Muscle of leg (tissue), 11 donors: ENCODE data around the gene CRYM. TPM values are rescaled to one million over a fixed set of nuclear protein-coding genes. Genes with fewer than 3 reads are reported as not detected.
A peak's percentile ranks its signal among the peaks of the same experiment; 100 is the strongest.
"Not testable (repeated sequence)": the region's sequence is repeated elsewhere in the genome, so short reads cannot be mapped to it uniquely, and the experiment has no call there.

Source experiments
- DNase-seq: peaks from one replicate; pipeline ENCODE4 v3.0.0; 2013
- H3K27ac ChIP-seq: one replicate; pipeline ENCODE4 v1.5.1; 2013; ENCODE audit warnings: mild to moderate bottlenecking, low read length, control low read depth
- H3K27me3 ChIP-seq: one replicate; pipeline ENCODE4 v1.6.1; 2013; ENCODE audit warnings: low read length; ENCODE audit not compliant: control insufficient read depth, insufficient read depth
- H3K36me3 ChIP-seq: one replicate; pipeline ENCODE4 v1.6.1; 2013; ENCODE audit warnings: low read length; ENCODE audit not compliant: control insufficient read depth, insufficient read depth
- H3K4me1 ChIP-seq: one replicate; pipeline ENCODE4 v1.6.1; 2013; ENCODE audit warnings: low read length; ENCODE audit not compliant: control insufficient read depth, insufficient read depth
- H3K4me3 ChIP-seq: one replicate; pipeline ENCODE4 v1.5.1; 2013; ENCODE audit warnings: low read length, control low read depth
- H3K9me3 ChIP-seq: replicated peaks from 2 replicates; pipeline ENCODE4 v1.6.1; 2013; ENCODE audit warnings: low read depth, low read length; ENCODE audit not compliant: control insufficient read depth
- WGBS: methylation state at CpG from one replicate; pipeline ENCODE4 v1.1.5; 2013; ENCODE audit warnings: missing lambda C conversion rate; ENCODE audit not compliant: insufficient coverage; 5-methylcytosine and 5-hydroxymethylcytosine counted together
- polyA plus RNA-seq, 8 donors: library from polyadenylated mRNA; unstranded; fragments of 120-200 nt; gene quantifications; one replicate each; pipeline versions ENCODE4 v1.2.1 to v1.2.3, GENCODE V29; 2013; ENCODE audit warnings: inconsistent platforms in 1 of 8, low replicate concordance in 1 of 8; ENCODE audit not compliant: insufficient read length in 8 of 8, insufficient read depth in 1 of 8
- total RNA-seq: library from RNA; stranded (reverse); fragments of 120-200 nt; gene quantifications from one replicate; pipeline ENCODE4 v1.2.4, GENCODE V29; 2013

CRYM gene
- total and polyA plus RNA-seq, 9 donors, result 0.13 to 0.48 (median 0.30) TPM; not detected in 2

GRCh38 chr16:21250072-21250923 is 27.8 kb downstream of the CRYM start:
- H3K4me1 ChIP-seq, result no peaks in the 10 kb centered on the region
- 76% methylated on average over 13 of the region's 15 CpGs for WGBS
- peaks cover 4% of the 10 kb centered on the region for H3K27me3 ChIP-seq
- no peak overlapping the region for H3K27ac ChIP-seq
- H3K4me3 ChIP-seq, result no peak overlapping the region
- no peaks in the 10 kb centered on the region for H3K9me3 ChIP-seq
- DNase-seq, result no peak
- H3K36me3 ChIP-seq, result no peaks in the 10 kb centered on the region

GRCh38 chr16:21248179-21248578 is 29.9 kb downstream of the CRYM start:
- not testable (repeated sequence) for H3K4me1 ChIP-seq, H3K36me3 ChIP-seq, DNase-seq, H3K27me3 ChIP-seq, H3K27ac ChIP-seq, H3K4me3 ChIP-seq, H3K9me3 ChIP-seq
- no CpG with 5 or more reads among the region's 4 CpGs for WGBS

GRCh38 chr16:21244518-21245215 is 33.4 kb downstream of the CRYM start:
- no peak overlapping the region for H3K27ac ChIP-seq
- no peak for DNase-seq
- WGBS, result 8% methylated on average over 2 of the region's 7 CpGs

GRCh38 chr16:21242756-21243155 is 35.3 kb downstream of the CRYM start:
- Histone ChIP-seq H3K9me3 (no peaks in the 10 kb centered on the region), H3K4me3 (no peak overlapping the region), H3K27me3 (peaks cover 4% of the 10 kb centered on the region), H3K36me3 (no peaks in the 10 kb centered on the region), H3K27ac (no peak overlapping the region), H3K4me1 (no peaks in the 10 kb centered on the region)
- DNase-seq, result peak; percentile 11
- no CpG with 5 or more reads among the region's 2 CpGs for WGBS

More at GRCh38 chr16:21244518-21245215, 33.4 kb downstream of the CRYM start:
- H3K4me3 ChIP-seq, result no peak overlapping the region
- no peaks in the 10 kb centered on the region for H3K4me1 ChIP-seq
- H3K27me3 ChIP-seq, result peaks cover 4% of the 10 kb centered on the region
- no peaks in the 10 kb centered on the region for H3K36me3 ChIP-seq
- H3K9me3 ChIP-seq, result no peaks in the 10 kb centered on the region

GRCh38 chr16:21239646-21240045 is 38.4 kb downstream of the CRYM start:
- Histone ChIP-seq H3K4me3 (no peak overlapping the region), H3K27me3 (no peaks in the 10 kb centered on the region), H3K36me3 (no peaks in the 10 kb centered on the region), H3K27ac (no peak overlapping the region), H3K9me3 (no peaks in the 10 kb centered on the region), H3K4me1 (no peaks in the 10 kb centered on the region)
- no peak for DNase-seq
- no CpG with 5 or more reads among the region's 4 CpGs for WGBS

- 100% methylated on average over 3 of the region's 5 CpGs for WGBS
- no peak overlapping the region for H3K4me3 ChIP-seq
- DNase-seq, result no peak
These were observed 41.3 kb downstream of the CRYM start for GRCh38 chr16:21236831-21237230.

GRCh38 chr16:21235199-21235585 is 42.9 kb downstream of the CRYM start:
- no peaks in the 10 kb centered on the region for H3K4me1 ChIP-seq
- H3K27me3 ChIP-seq, result no peaks in the 10 kb centered on the region
- DNase-seq, result no peak
- WGBS, result 74% methylated on average over 3 of the region's 3 CpGs
- no peak overlapping the region for H3K4me3 ChIP-seq
- H3K9me3 ChIP-seq, result no peaks in the 10 kb centered on the region
- no peak overlapping the region for H3K27ac ChIP-seq
- H3K36me3 ChIP-seq, result no peaks in the 10 kb centered on the region

More at GRCh38 chr16:21236831-21237230, 41.3 kb downstream of the CRYM start:
- H3K27ac ChIP-seq, result no peak overlapping the region
- no peaks in the 10 kb centered on the region for H3K9me3 ChIP-seq
- no peaks in the 10 kb centered on the region for H3K27me3 ChIP-seq
- no peaks in the 10 kb centered on the region for H3K36me3 ChIP-seq
- no peaks in the 10 kb centered on the region for H3K4me1 ChIP-seq

GRCh38 chr16:21233521-21234150 is 44.5 kb downstream of the CRYM start, which contains the start of gene ANKS4B:
TSS of gene ANKS4B (plus strand) at chr16:21233699. CDS start at chr16:21233738, 39 bp downstream.
- no peak within 1 kb of the TSS for H3K4me3 ChIP-seq
- H3K36me3 ChIP-seq, result no peaks in the 10 kb centered on the region
- 81% methylated on average over 4 of the region's 11 CpGs for WGBS
- no peaks in the 10 kb centered on the region for H3K9me3 ChIP-seq
- DNase-seq, result no peak
- no peaks in the 10 kb centered on the region for H3K27me3 ChIP-seq
- H3K4me1 ChIP-seq, result no peaks in the 10 kb centered on the region
- no peak within 1 kb of the TSS for H3K27ac ChIP-seq

- WGBS, result no CpG with 5 or more reads among the region's 1 CpG
- no peaks in the 10 kb centered on the region for H3K36me3 ChIP-seq
- no peak for DNase-seq
- no peaks in the 10 kb centered on the region for H3K27me3 ChIP-seq
- H3K4me3 ChIP-seq, result no peak overlapping the region
- no peaks in the 10 kb centered on the region for H3K9me3 ChIP-seq
- H3K27ac ChIP-seq, result no peak overlapping the region
- no peaks in the 10 kb centered on the region for H3K4me1 ChIP-seq
These were observed 45.0 kb downstream of the CRYM start for GRCh38 chr16:21233045-21233520.

GRCh38 chr16:21228361-21228872 is 49.7 kb downstream of the CRYM start:
- no peaks in the 10 kb centered on the region for H3K9me3 ChIP-seq
- H3K27ac ChIP-seq, result no peak overlapping the region
- H3K36me3 ChIP-seq, result no peaks in the 10 kb centered on the region
- H3K4me1 ChIP-seq, result no peaks in the 10 kb centered on the region
- 78% methylated on average over 2 of the region's 2 CpGs for WGBS
- H3K27me3 ChIP-seq, result peaks cover 3% of the 10 kb centered on the region
- H3K4me3 ChIP-seq, result no peak overlapping the region
- DNase-seq, result no peak
